ENCODE measurements around the gene L3MBTL4.
"Not testable (repeated sequence)": the region's sequence is repeated elsewhere in the genome, so short reads cannot be mapped to it uniquely, and the experiment has no call there.

The L3MBTL4 gene

GRCh38 chr18:6414723-6415417, at the start of gene L3MBTL4:
TSS of gene L3MBTL4 (minus strand) at chr18:6414911. CDS start at chr18:6311625, 103,286 bp downstream.
- DNase-seq = peak in 1 of 2 donors; percentile 3

- DNase-seq = no peak
These were observed 37.5 kb upstream of the L3MBTL4 start for GRCh38 chr18:6452194-6452593.

GRCh38 chr18:6449213-6449612, 34.5 kb upstream of the L3MBTL4 start:
- no peak for DNase-seq

- DNase-seq = no peak
These were observed 29.9 kb upstream of the L3MBTL4 start for GRCh38 chr18:6444466-6445228.

- no peak for DNase-seq
These were observed 26.5 kb upstream of the L3MBTL4 start for GRCh38 chr18:6441200-6441599.

GRCh38 chr18:6437937-6438818, 23.5 kb upstream of the L3MBTL4 start:
- DNase-seq = no peak

- no peak for DNase-seq
These were observed 21.0 kb upstream of the L3MBTL4 start for GRCh38 chr18:6435731-6436130.

GRCh38 chr18:6434987-6435709, 20.4 kb upstream of the L3MBTL4 start:
- no peak for DNase-seq

GRCh38 chr18:6434481-6434880, 19.8 kb upstream of the L3MBTL4 start:
- no peak for DNase-seq

- no peak for DNase-seq
These were observed 17.1 kb upstream of the L3MBTL4 start for GRCh38 chr18:6431659-6432318.

GRCh38 chr18:6428851-6429395, 14.2 kb upstream of the L3MBTL4 start:
- no peak for DNase-seq

GRCh38 chr18:6427286-6427685, 12.6 kb upstream of the L3MBTL4 start:
- DNase-seq = no peak

- DNase-seq = no peak
These were observed 8.6 kb upstream of the L3MBTL4 start for GRCh38 chr18:6423289-6423688.

- DNase-seq = peak; percentile 32 to 42
These were observed 491 bp downstream of the L3MBTL4 start for GRCh38 chr18:6414118-6414722.

- DNase-seq = no peak
These were observed 1.1 kb downstream of the L3MBTL4 start for GRCh38 chr18:6413579-6414117.

- DNase-seq = no peak
These were observed 1.7 kb downstream of the L3MBTL4 start for GRCh38 chr18:6412933-6413472.

- no peak for DNase-seq
These were observed 3.3 kb downstream of the L3MBTL4 start for GRCh38 chr18:6411382-6411781.

GRCh38 chr18:6409933-6410332, 4.8 kb downstream of the L3MBTL4 start:
- DNase-seq = no peak

GRCh38 chr18:6408543-6408942, 6.2 kb downstream of the L3MBTL4 start:
- DNase-seq = not testable (repeated sequence)

GRCh38 chr18:6406910-6407470, 7.7 kb downstream of the L3MBTL4 start:
- no peak for DNase-seq
